Astrocyte of the spinal cord (primary cell): ENCODE results near the gene OR8G1.

Experiments
- DNase-seq: peaks from one replicate; pipeline ENCODE4 v3.0.0; 2011; ENCODE audit warnings: low read depth, low spot score
- H3K4me3 ChIP-seq: 2 replicates; pipeline ENCODE4 v1.5.1; 2011; ENCODE audit warnings: low read depth, mild to moderate bottlenecking, low read length, moderate library complexity
- CTCF ChIP-seq: IDR thresholded peaks from 2 replicates; pipeline ENCODE4 v1.5.1; 2012; ENCODE audit warnings: low read depth, mild to moderate bottlenecking, low read length, inconsistent platforms
- in situ Hi-C: cut with HindIII; loops from 2 replicates; pipeline ENCODE4 v1.10.0; 2017; ENCODE audit warnings: low sequenced_read_pairs

The OR8G1 gene

GRCh38 chr11:124296016-124296415, 55.1 kb downstream of the OR8G1 start:
- no peak for TF ChIP-seq CTCF
- in situ Hi-C loops: no loop called here
- no peak overlapping the region for H3K4me3 ChIP-seq
- DNase-seq: no peak

GRCh38 chr11:124297921-124298320, 57.0 kb downstream of the OR8G1 start:
- no peak for TF ChIP-seq CTCF
- DNase-seq: peak; percentile 48
- in situ Hi-C loops: no loop called here

GRCh38 chr11:124301548-124301947, 60.7 kb downstream of the OR8G1 start:
- H3K4me3 ChIP-seq: no peak overlapping the region
- no peak for TF ChIP-seq CTCF
- DNase-seq: peak; percentile 82
- in situ Hi-C loops: no loop called here

More at GRCh38 chr11:124297921-124298320, 57.0 kb downstream of the OR8G1 start:
- H3K4me3 ChIP-seq: no peak overlapping the region

- DNase-seq: no peak
- in situ Hi-C loops: no loop called here
- no peak for TF ChIP-seq CTCF
- H3K4me3 ChIP-seq: no peak overlapping the region
These were observed 61.6 kb downstream of the OR8G1 start for GRCh38 chr11:124302347-124303125.
